Keratinocyte (primary cell): Measurements from ENCODE around the gene ADGRA1. TPM values are rescaled to one million over a fixed set of nuclear protein-coding genes. Genes with fewer than 3 reads are reported as not detected.

Experiments
- DNase-seq: peaks from one replicate; pipeline ENCODE4 v3.0.0-alpha.2; 2011; ENCODE audit warnings: low read depth, missing footprints, low spot score
- FAIRE-seq: peaks from 2 replicates; lab custom pipeline; 2011; peaks lifted over from hg19 to GRCh38; lab: Jason Lieb, UNC
- H2AFZ ChIP-seq: 2 replicates; pipeline ENCODE4 v1.6.0; 2012; ENCODE audit warnings: low read length, control low read depth, inconsistent platforms; ENCODE audit not compliant: control insufficient read depth
- H3K27ac ChIP-seq: 2 replicates; pipeline ENCODE4 v1.5.1; 2011; ENCODE audit warnings: low read length; ENCODE audit not compliant: control insufficient read depth, insufficient read depth
- H3K27me3 ChIP-seq: 3 replicates; pipeline ENCODE4 v1.6.0; 2011; ENCODE audit warnings: low read length; ENCODE audit not compliant: control insufficient read depth, insufficient read depth; ENCODE audit errors: extremely low read depth
- H3K36me3 ChIP-seq, 2 experiments: 2 replicates in 1 of 2; 3 replicates in 1 of 2; pipeline ENCODE4 v1.5.1; 2011; ENCODE audit warnings: low read length in 2 of 2, mild to moderate bottlenecking in 1 of 2; ENCODE audit not compliant: control insufficient read depth in 2 of 2, insufficient read depth in 2 of 2; ENCODE audit errors: extremely low read depth in 1 of 2
- H3K4me1 ChIP-seq: 3 replicates; pipeline ENCODE4 v1.5.1; 2011; ENCODE audit warnings: low read length; ENCODE audit not compliant: control insufficient read depth, insufficient read depth; ENCODE audit errors: extremely low read depth
- H3K4me2 ChIP-seq: 3 replicates; pipeline ENCODE4 v1.6.0; 2011; ENCODE audit warnings: low read depth, low read length; ENCODE audit not compliant: control insufficient read depth, insufficient read depth; ENCODE audit errors: extremely low read depth
- H3K4me3 ChIP-seq, 3 experiments: fragments of 200-600 bp in 1 of 3; sonication (generic) in 1 of 3; 2 replicates in 2 of 3; 3 replicates in 1 of 3; pipeline ENCODE4 v1.5.1; 2011 to 2016; ENCODE audit warnings: low read length in 3 of 3, mild to moderate bottlenecking in 3 of 3, control low read depth in 2 of 3, inconsistent platforms in 1 of 3, low read depth in 1 of 3, mixed read lengths in 1 of 3, mixed run types in 1 of 3, moderate library complexity in 1 of 3; ENCODE audit not compliant: control insufficient read depth in 2 of 3, insufficient read depth in 2 of 3; ENCODE audit errors: extremely low read depth in 1 of 3
- H3K79me2 ChIP-seq: 2 replicates; pipeline ENCODE4 v1.6.0; 2012; ENCODE audit warnings: low read length; ENCODE audit not compliant: control insufficient read depth, insufficient read depth
- H3K9ac ChIP-seq: 3 replicates; pipeline ENCODE4 v1.6.0; 2011; ENCODE audit warnings: low read length; ENCODE audit not compliant: control insufficient read depth, insufficient read depth; ENCODE audit errors: extremely low read depth
- H3K9me1 ChIP-seq: 3 replicates; pipeline ENCODE4 v1.6.0; 2011; ENCODE audit warnings: low read length; ENCODE audit not compliant: control insufficient read depth, insufficient read depth; ENCODE audit errors: extremely low read depth
- H3K9me3 ChIP-seq: 2 replicates; pipeline ENCODE4 v1.5.1; 2012; ENCODE audit warnings: low read depth, low read length; ENCODE audit not compliant: control insufficient read depth
- H4K20me1 ChIP-seq: 3 replicates; pipeline ENCODE4 v1.6.0; 2011; ENCODE audit warnings: low read length; ENCODE audit not compliant: control insufficient read depth, insufficient read depth; ENCODE audit errors: extremely low read depth
- EZH2 ChIP-seq: IDR thresholded peaks from one replicate; pipeline ENCODE4 v1.6.1; 2012; ENCODE audit warnings: inconsistent platforms, mild to moderate bottlenecking, low read length, moderate library complexity
- dilution Hi-C: fragments of 300-500 bp; cut with MboI; formaldehyde crosslinking; loops from one replicate; pipeline ENCODE4 v1.7.0; 2020; ENCODE audit warnings: low sequenced_read_pairs; ENCODE audit not compliant: extremely low pct_ligation_motif_present
- polyA plus RNA-seq, 5 experiments: library from polyadenylated mRNA; depleted of rRNA in 3 of 5; stranded (reverse) in 3 of 5; stranded (forward) in 1 of 5; unstranded in 1 of 5; fragments of >200 nt; gene quantifications; 1 replicate in 1 of 5; 2 replicates in 3 of 5; 3 replicates in 1 of 5; pipeline versions ENCODE4 v1.2.1 to v1.2.3, GENCODE V29; 2011 to 2012; ENCODE audit warnings: missing spikeins in 2 of 5, low read depth in 1 of 5, low replicate concordance in 1 of 5
- TF ChIP-seq, protein P1 (sequence below), 3 experiments: IDR thresholded peaks in 1 of 3; conservative IDR thresholded peaks in 1 of 3; optimal IDR thresholded peaks in 1 of 3; 2 replicates in 2 of 3; 3 replicates in 1 of 3; pipeline versions ENCODE3 to v1.5.1; 2011; ENCODE audit warnings: low read length in 3 of 3, mild to moderate bottlenecking in 3 of 3, moderate library complexity in 2 of 3, control low read depth in 1 of 3, inconsistent platforms in 1 of 3; ENCODE audit not compliant: insufficient read depth in 2 of 3; ENCODE audit errors: extremely low read depth in 1 of 3

Gene ADGRA1
- polyA plus RNA-seq, 1 donor (not counting 4 experiments of a cell fraction or from before 2014, with no cell fraction given): not detected

DNA sequence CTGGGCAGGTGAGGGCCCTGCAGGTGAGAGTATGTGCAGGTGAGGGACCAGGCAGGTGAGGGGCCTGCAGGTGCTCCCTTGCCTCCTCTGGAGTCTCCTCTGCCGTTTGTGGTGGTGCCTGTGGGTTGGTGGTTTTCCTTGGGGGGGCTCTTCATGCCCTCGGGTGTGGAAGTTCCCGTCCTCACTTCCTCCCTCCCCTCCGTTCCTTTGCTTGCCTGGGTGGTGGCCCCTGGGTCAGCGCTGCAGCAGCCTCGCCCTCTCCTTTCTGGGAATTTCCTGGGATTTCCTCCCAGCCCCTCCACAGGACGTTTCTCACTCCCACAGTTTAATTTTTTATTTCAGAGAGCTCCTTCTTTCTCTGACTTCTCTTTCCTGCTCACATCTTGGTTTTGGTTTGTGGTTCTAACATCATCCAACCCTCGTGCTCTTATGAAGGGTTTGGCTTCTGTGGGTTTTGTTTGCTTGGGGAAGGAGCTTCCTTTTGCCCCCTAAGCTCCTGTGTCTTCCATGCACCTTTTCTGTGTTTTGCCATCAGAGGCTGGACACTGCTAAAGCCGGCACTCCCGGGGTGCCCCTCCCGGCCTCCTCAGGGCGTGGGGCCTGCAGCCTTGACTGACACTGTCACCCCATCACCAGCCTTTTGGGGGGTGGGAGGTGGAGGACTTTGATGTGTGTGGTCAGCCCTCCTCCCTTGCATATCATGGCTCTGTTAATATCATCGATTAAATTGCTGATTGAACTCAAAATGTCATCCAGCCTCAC, 29.2 kb upstream of the ADGRA1 start:
- Histone ChIP-seq H3K9me3 (peaks cover 10% of the 10 kb centered on the region), H3K36me3 (no peaks in the 10 kb centered on the region), H3K9me1 (no peaks in the 10 kb centered on the region), H3K9ac (no peak overlapping the region), H3K4me1 (no peaks in the 10 kb centered on the region), H3K4me3 (no peak overlapping the region), H4K20me1 (no peaks in the 10 kb centered on the region), H3K27ac (no peak overlapping the region), H3K27me3 (no peaks in the 10 kb centered on the region), H2AFZ (no peak overlapping the region), H3K4me2 (no peak overlapping the region), H3K79me2 (no peaks in the 10 kb centered on the region)
- no peak for TF ChIP-seq EZH2
- TF ChIP-seq, protein P1, sequence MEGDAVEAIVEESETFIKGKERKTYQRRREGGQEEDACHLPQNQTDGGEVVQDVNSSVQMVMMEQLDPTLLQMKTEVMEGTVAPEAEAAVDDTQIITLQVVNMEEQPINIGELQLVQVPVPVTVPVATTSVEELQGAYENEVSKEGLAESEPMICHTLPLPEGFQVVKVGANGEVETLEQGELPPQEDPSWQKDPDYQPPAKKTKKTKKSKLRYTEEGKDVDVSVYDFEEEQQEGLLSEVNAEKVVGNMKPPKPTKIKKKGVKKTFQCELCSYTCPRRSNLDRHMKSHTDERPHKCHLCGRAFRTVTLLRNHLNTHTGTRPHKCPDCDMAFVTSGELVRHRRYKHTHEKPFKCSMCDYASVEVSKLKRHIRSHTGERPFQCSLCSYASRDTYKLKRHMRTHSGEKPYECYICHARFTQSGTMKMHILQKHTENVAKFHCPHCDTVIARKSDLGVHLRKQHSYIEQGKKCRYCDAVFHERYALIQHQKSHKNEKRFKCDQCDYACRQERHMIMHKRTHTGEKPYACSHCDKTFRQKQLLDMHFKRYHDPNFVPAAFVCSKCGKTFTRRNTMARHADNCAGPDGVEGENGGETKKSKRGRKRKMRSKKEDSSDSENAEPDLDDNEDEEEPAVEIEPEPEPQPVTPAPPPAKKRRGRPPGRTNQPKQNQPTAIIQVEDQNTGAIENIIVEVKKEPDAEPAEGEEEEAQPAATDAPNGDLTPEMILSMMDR (optimal IDR thresholded peaks at IDR 0.05 in 1 of 3, IDR thresholded peaks at IDR 0.05 in 1 of 3, conservative IDR thresholded peaks at IDR 0.05 in 1 of 3; ENCODE audit: extremely low read depth in 1 of 3, insufficient read depth in 2 of 3, low read length in 3 of 3): no peak
- FAIRE-seq (no peak), DNase-seq (no peak)
- dilution Hi-C loops: no loop called here

DNA sequence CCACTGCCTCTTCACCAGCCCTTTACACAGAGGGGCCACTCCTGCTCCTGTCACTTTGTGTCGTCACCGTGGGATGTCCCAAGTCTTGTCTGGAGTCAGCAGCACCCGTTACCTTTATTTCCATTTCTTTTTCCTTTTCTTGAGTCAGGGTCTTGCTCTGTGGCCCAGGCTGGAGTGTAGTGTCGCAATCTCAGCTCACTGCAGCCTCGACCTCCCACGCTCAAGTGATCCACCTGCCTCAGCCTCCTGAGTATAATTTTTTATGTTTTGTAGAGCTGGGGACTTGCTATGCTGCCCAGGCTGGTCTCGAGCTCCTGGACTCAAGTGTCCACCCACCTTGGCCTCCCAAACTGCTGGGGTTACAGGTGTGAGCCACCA, 28.6 kb upstream of the ADGRA1 start:
- Histone ChIP-seq H3K9me3 (peaks cover 9% of the 10 kb centered on the region), H4K20me1 (no peaks in the 10 kb centered on the region), H3K36me3 (no peaks in the 10 kb centered on the region), H3K4me3 (no peak overlapping the region), H2AFZ (no peak overlapping the region), H3K9me1 (no peaks in the 10 kb centered on the region), H3K4me1 (no peaks in the 10 kb centered on the region), H3K27ac (no peak overlapping the region), H3K9ac (no peak overlapping the region), H3K4me2 (no peak overlapping the region), H3K27me3 (no peaks in the 10 kb centered on the region), H3K79me2 (no peaks in the 10 kb centered on the region)
- no peak for DNase-seq
- dilution Hi-C loops: no loop called here
- no peak for FAIRE-seq
- TF ChIP-seq, protein P1 (optimal IDR thresholded peaks at IDR 0.05 in 1 of 3, IDR thresholded peaks at IDR 0.05 in 1 of 3, conservative IDR thresholded peaks at IDR 0.05 in 1 of 3; ENCODE audit: extremely low read depth in 1 of 3, insufficient read depth in 2 of 3, low read length in 3 of 3): no peak
- TF ChIP-seq EZH2: no peak
